ENCODE results near the gene ZMPSTE24. TPM values are rescaled to one million over a fixed set of nuclear protein-coding genes. Genes with fewer than 3 reads are reported as not detected.

Gene ZMPSTE24
- total and polyA plus RNA-seq, 3 donors from 2014 or later = 22.5 to 31.3 (median 30.4) TPM

- no peaks in the 10 kb centered on the region for H3K9me3 ChIP-seq
- H3K27ac ChIP-seq = no peak overlapping the region
- H3K36me3 ChIP-seq (ENCODE audit: low read depth, missing control alignments) = no peaks in the 10 kb centered on the region
- H3K4me1 ChIP-seq = no peaks in the 10 kb centered on the region
- no peak for TF ChIP-seq POLR2A (IDR thresholded peaks at IDR 0.05)
- TF ChIP-seq, protein P1, sequence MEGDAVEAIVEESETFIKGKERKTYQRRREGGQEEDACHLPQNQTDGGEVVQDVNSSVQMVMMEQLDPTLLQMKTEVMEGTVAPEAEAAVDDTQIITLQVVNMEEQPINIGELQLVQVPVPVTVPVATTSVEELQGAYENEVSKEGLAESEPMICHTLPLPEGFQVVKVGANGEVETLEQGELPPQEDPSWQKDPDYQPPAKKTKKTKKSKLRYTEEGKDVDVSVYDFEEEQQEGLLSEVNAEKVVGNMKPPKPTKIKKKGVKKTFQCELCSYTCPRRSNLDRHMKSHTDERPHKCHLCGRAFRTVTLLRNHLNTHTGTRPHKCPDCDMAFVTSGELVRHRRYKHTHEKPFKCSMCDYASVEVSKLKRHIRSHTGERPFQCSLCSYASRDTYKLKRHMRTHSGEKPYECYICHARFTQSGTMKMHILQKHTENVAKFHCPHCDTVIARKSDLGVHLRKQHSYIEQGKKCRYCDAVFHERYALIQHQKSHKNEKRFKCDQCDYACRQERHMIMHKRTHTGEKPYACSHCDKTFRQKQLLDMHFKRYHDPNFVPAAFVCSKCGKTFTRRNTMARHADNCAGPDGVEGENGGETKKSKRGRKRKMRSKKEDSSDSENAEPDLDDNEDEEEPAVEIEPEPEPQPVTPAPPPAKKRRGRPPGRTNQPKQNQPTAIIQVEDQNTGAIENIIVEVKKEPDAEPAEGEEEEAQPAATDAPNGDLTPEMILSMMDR (IDR thresholded peaks at IDR 0.05) = no peak
- WGBS, 2 donors = 76 to 94% methylated on average over 3 of the region's 3 CpGs
- DNase-seq = no peak
- no peaks in the 10 kb centered on the region for H3K27me3 ChIP-seq
- intact Hi-C loops (cut with DNase I; ENCODE audit: low total_unique reads) = no loop called here
- no peak overlapping the region for H3K4me3 ChIP-seq
Measured at GRCh38 chr1:40270152-40270834, 12.3 kb downstream of the ZMPSTE24 start.

- H3K36me3 ChIP-seq (ENCODE audit: low read depth, missing control alignments) = no peaks in the 10 kb centered on the region
- no peaks in the 10 kb centered on the region for H3K9me3 ChIP-seq
- no peaks in the 10 kb centered on the region for H3K27me3 ChIP-seq
- WGBS, 2 donors = 93 to 95% methylated on average over 3 of the region's 3 CpGs
- H3K27ac ChIP-seq = no peak overlapping the region
- DNase-seq = no peak
- H3K4me1 ChIP-seq = no peaks in the 10 kb centered on the region
- intact Hi-C loops (cut with DNase I; ENCODE audit: low total_unique reads) = no loop called here
- H3K4me3 ChIP-seq = no peak overlapping the region
- no peak for TF ChIP-seq POLR2A (IDR thresholded peaks at IDR 0.05)
- TF ChIP-seq, protein P1 (IDR thresholded peaks at IDR 0.05) = no peak
Measured at GRCh38 chr1:40272653-40273213, 14.7 kb downstream of the ZMPSTE24 start.

GRCh38 chr1:40273547-40274166, 15.6 kb downstream of the ZMPSTE24 start:
- Histone ChIP-seq H3K27ac (no peak overlapping the region), H3K27me3 (no peaks in the 10 kb centered on the region), H3K9me3 (no peaks in the 10 kb centered on the region), H3K4me3 (no peak overlapping the region), H3K4me1 (no peaks in the 10 kb centered on the region), H3K36me3 (ENCODE audit: low read depth, missing control alignments) (no peaks in the 10 kb centered on the region)
- 82 to 83% methylated on average over 4 of the region's 4 CpGs for WGBS, 2 donors
- no peak for DNase-seq
- TF ChIP-seq, protein P1 (IDR thresholded peaks at IDR 0.05) = no peak
- no peak for TF ChIP-seq POLR2A (IDR thresholded peaks at IDR 0.05)
- intact Hi-C loops (cut with DNase I; ENCODE audit: low total_unique reads) = no loop called here

DNA sequence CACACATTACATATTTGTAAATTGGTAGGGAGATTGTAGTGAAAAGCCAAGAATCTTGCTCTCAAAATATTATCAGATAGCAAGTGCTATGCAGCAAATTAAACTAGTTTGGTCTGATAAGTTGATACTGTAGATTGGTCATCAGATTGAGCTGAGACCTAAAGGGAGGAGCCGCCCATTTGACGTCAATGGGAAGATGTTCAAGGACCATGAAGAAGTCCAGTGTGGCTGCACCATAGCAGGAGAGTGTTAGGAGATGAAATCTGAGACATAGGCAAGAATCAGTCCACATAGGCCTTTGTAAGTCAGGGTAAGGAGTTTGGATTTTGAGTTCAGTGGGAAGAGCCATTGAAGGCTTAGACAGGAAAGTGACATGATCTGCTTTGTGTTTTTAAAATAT, 16.3 kb downstream of the ZMPSTE24 start:
- no peaks in the 10 kb centered on the region for H3K36me3 ChIP-seq (ENCODE audit: low read depth, missing control alignments)
- no peaks in the 10 kb centered on the region for H3K27me3 ChIP-seq
- H3K4me3 ChIP-seq = no peak overlapping the region
- no peaks in the 10 kb centered on the region for H3K9me3 ChIP-seq
- H3K27ac ChIP-seq = no peak overlapping the region
- H3K4me1 ChIP-seq = no peaks in the 10 kb centered on the region
- intact Hi-C loops (cut with DNase I; ENCODE audit: low total_unique reads) = no loop called here
- 75 to 81% methylated on average over 2 of the region's 2 CpGs for WGBS, 2 donors
- no peak for DNase-seq
- TF ChIP-seq POLR2A (IDR thresholded peaks at IDR 0.05) = no peak

DNA sequence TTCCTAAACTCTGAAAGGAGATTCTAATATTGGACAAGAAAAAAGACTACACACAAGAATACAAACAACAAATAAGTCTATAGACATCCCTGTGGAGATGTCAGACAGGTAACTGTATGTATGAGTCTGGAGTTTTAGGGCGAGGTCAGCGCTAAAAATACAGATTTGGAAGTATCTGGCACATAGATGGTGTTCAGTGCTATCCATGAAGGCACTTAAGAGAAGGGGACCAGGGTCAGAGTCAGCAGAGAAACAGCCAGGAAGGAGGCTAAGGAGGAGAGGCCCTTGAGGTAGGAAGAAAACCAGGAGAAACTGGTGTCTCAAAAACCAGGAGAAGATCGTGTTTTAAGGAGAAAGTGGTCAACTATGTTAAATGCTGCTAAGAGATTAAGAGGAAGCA, 18.1 kb downstream of the ZMPSTE24 start:
- Histone ChIP-seq H3K9me3 (no peaks in the 10 kb centered on the region), H3K4me1 (no peaks in the 10 kb centered on the region), H3K36me3 (ENCODE audit: low read depth, missing control alignments) (no peaks in the 10 kb centered on the region), H3K27me3 (no peaks in the 10 kb centered on the region), H3K4me3 (no peak overlapping the region), H3K27ac (no peak overlapping the region)
- DNase-seq = no peak
- intact Hi-C loops (cut with DNase I; ENCODE audit: low total_unique reads) = no loop called here
- 92 to 97% methylated on average over 3 of the region's 3 CpGs for WGBS, 2 donors
- TF ChIP-seq POLR2A (IDR thresholded peaks at IDR 0.05) = no peak
- TF ChIP-seq, protein P1 (IDR thresholded peaks at IDR 0.05) = no peak

Data from testis (tissue), 3 donors.